GM12878 (cell line): ENCODE results near the gene S100A4. TPM values are rescaled to one million over a fixed set of nuclear protein-coding genes. Genes with fewer than 3 reads are reported as not detected.

Experiments used
- ATAC-seq: fragments of 200-7000 bp; cut with Tn5 transposase; 3 replicates; pipeline ENCODE4 v1.9.1; 2020; ENCODE audit warnings: mild to moderate bottlenecking, moderate library complexity
- BruUV-seq: library from RNA; stranded (reverse); fragments of 400-500 nt; replicated peaks from 2 replicates; lab custom pipeline; 2021; lab: Mats Ljungman, UMichigan
- CTCF ChIA-PET: fragments of 300-600 bp; sonication (Branson Sonifier 250); formaldehyde crosslinking; extraction: SDS; loops from one replicate; lab custom pipeline; 2021; ENCODE audit warnings: inconsistent platforms; lab: Yijun Ruan, JAX
- POLR2A ChIA-PET: fragments of 350-600 bp; formaldehyde crosslinking; extraction: SDS; loops from one replicate; lab custom pipeline; 2021; ENCODE audit warnings: inconsistent platforms; lab: Charles Lee
- RAD21 ChIA-PET: fragments of 300-600 bp; sonication (Branson Sonifier 250); formaldehyde crosslinking; loops from one replicate; lab custom pipeline; 2023; ENCODE audit warnings: antibody characterized with exemption; ENCODE audit not compliant: unreplicated experiment; lab: Charles Lee
- SMC1A ChIA-PET: fragments of 300-600 bp; sonication (Branson Sonifier 250); formaldehyde crosslinking; loops from one replicate; lab custom pipeline; 2023; ENCODE audit not compliant: unreplicated experiment, uncharacterized antibody; lab: Charles Lee
- DNase-seq: peaks from one replicate; pipeline ENCODE4 v3.0.0-alpha.2; 2011; ENCODE audit warnings: low read depth, low spot score
- FAIRE-seq: peaks from 3 replicates; lab custom pipeline; 2011; peaks lifted over from hg19 to GRCh38; lab: Jason Lieb, UNC
- H2AFZ ChIP-seq: 2 replicates; pipeline ENCODE4 v1.6.0; 2011; ENCODE audit warnings: low read depth, low read length, control low read depth; ENCODE audit not compliant: control insufficient read depth
- H3K27ac ChIP-seq: 2 replicates; pipeline ENCODE4 v1.5.1; 2011; ENCODE audit warnings: control low read depth; ENCODE audit not compliant: control insufficient read depth, insufficient read depth
- H3K27me3 ChIP-seq, 2 experiments: replicated peaks in 1 of 2; 2 replicates each; pipeline versions ENCODE4 v1.6.0 to v1.6.1; 2011; ENCODE audit warnings: low read length in 1 of 2; ENCODE audit not compliant: control insufficient read depth in 2 of 2, insufficient read depth in 2 of 2
- H3K36me3 ChIP-seq, 2 experiments: 2 replicates each; pipeline ENCODE4 v1.5.1; 2011; ENCODE audit warnings: low read length in 1 of 2; ENCODE audit not compliant: control insufficient read depth in 2 of 2, insufficient read depth in 2 of 2
- H3K4me1 ChIP-seq: 2 replicates; pipeline ENCODE4 v1.6.1; 2011; ENCODE audit warnings: mild to moderate bottlenecking, low read length, moderate library complexity, mixed read lengths; ENCODE audit not compliant: control insufficient read depth, insufficient read depth
- H3K4me2 ChIP-seq: 2 replicates; pipeline ENCODE4 v1.6.0; 2011; ENCODE audit warnings: control low read depth; ENCODE audit not compliant: control insufficient read depth, insufficient read depth
- H3K4me3 ChIP-seq: fragments of 200-600 bp; sonication (generic); 2 replicates; pipeline ENCODE4 v1.5.1; 2016
- H3K79me2 ChIP-seq: 2 replicates; pipeline ENCODE4 v1.6.0; 2011; ENCODE audit warnings: low read length; ENCODE audit not compliant: control insufficient read depth, insufficient read depth
- H3K9ac ChIP-seq: 2 replicates; pipeline ENCODE4 v1.8.0; 2011; ENCODE audit warnings: low read length, control low read depth, mixed read lengths; ENCODE audit not compliant: control insufficient read depth, insufficient read depth
- H3K9me3 ChIP-seq: replicated peaks from 3 replicates; pipeline ENCODE4 v1.5.1; 2011; ENCODE audit warnings: mild to moderate bottlenecking, low read length; ENCODE audit not compliant: control insufficient read depth, insufficient read depth
- H4K20me1 ChIP-seq: 2 replicates; pipeline ENCODE4 v1.6.0; 2011; ENCODE audit not compliant: control insufficient read depth, insufficient read depth
- BRCA1 ChIP-seq: IDR thresholded peaks from 2 replicates; pipeline ENCODE4 v1.6.1; 2011; ENCODE audit warnings: low read depth, low read length, improper control_type of control experiment
- EP300 ChIP-seq, 2 experiments: fragments of 150-350 bp in 1 of 2; IDR thresholded peaks; 2 replicates each; pipeline ENCODE4 v1.6.1; 2011 to 2012; ENCODE audit warnings: low read depth in 2 of 2, low read length in 2 of 2, borderline replicate concordance in 1 of 2, improper control_type of control experiment in 1 of 2, inconsistent platforms in 1 of 2; ENCODE audit not compliant: control insufficient read depth in 1 of 2
- FOXM1 ChIP-seq: IDR thresholded peaks from 2 replicates; pipeline ENCODE4 v1.6.1; 2012; ENCODE audit warnings: low read depth, mild to moderate bottlenecking, inconsistent platforms, low read length, moderate library complexity
- GATAD2B ChIP-seq: fragments of 450-650 bp; conservative IDR thresholded peaks from 2 replicates; pipeline ENCODE4 v1.6.1; 2017; ENCODE audit warnings: low read depth, mild to moderate bottlenecking, moderate library complexity
- HCFC1 ChIP-seq: fragments of 150-350 bp; IDR thresholded peaks from 2 replicates; pipeline ENCODE4 v1.6.1; 2014; ENCODE audit warnings: low read length
- HDAC6 ChIP-seq: fragments of 200-600 bp; sonication (generic); IDR thresholded peaks from one replicate; pipeline ENCODE4 v1.8.0; 2017; ENCODE audit warnings: antibody characterized with exemption; ENCODE audit not compliant: unreplicated experiment
- KDM1A ChIP-seq: fragments of 200-600 bp; sonication (generic); IDR thresholded peaks from 2 replicates; pipeline ENCODE4 v1.6.1; 2016; ENCODE audit warnings: borderline replicate concordance
- MTA2 ChIP-seq: fragments of 450-650 bp; IDR thresholded peaks from 2 replicates; pipeline ENCODE4 v1.6.1; 2016; ENCODE audit warnings: low read depth, mild to moderate bottlenecking, moderate library complexity
- NBN ChIP-seq: fragments of 450-650 bp; IDR thresholded peaks from 2 replicates; pipeline ENCODE4 v1.6.1; 2016
- RELA ChIP-seq: fragments of 450-650 bp; IDR thresholded peaks from 2 replicates; pipeline ENCODE4 v1.8.0; 2014; ENCODE audit warnings: borderline replicate concordance; ENCODE audit not compliant: partially characterized antibody
- SMAD5 ChIP-seq: IDR thresholded peaks from 2 replicates; pipeline ENCODE4 v1.6.1; 2016; ENCODE audit warnings: antibody characterized with exemption, low read depth
- YBX1 ChIP-seq: fragments of 450-650 bp; IDR thresholded peaks from 2 replicates; pipeline ENCODE4 v1.6.1; 2016; ENCODE audit warnings: antibody characterized with exemption
- ZNF384 ChIP-seq: IDR thresholded peaks from 2 replicates; pipeline ENCODE4 v1.6.1; 2012; ENCODE audit warnings: low read depth, mild to moderate bottlenecking, low read length, improper control_type of control experiment, borderline replicate concordance
- WGBS: methylation state at CpG from one replicate; pipeline ENCODE4 v1.1.6; 2016; ENCODE audit warnings: low lambda C conversion rate; ENCODE audit not compliant: insufficient replicate concordance, insufficient coverage; ENCODE audit errors: missing lambda C conversion rate; 5-methylcytosine and 5-hydroxymethylcytosine counted together
- in situ Hi-C: fragments of 300-500 bp; cut with MboI; formaldehyde crosslinking; loops from 9 replicates; pipeline ENCODE4 v1.14.3; 2018; ENCODE audit warnings: mixed read lengths
- intact Hi-C: fragments of 100-400 bp; cut with micrococcal nuclease; formaldehyde crosslinking; loops from one replicate; pipeline ENCODE4 v1.14.2; 2022; ENCODE audit not compliant: unreplicated experiment
- polyA plus RNA-seq, 11 experiments: library from polyadenylated mRNA; depleted of rRNA in 4 of 11; unstranded in 6 of 11; stranded (reverse) in 5 of 11; fragments of >200 nt; fragmentation: Nextera tagmentation in 4 of 11; fragmentation: Illumina TruSeq in 1 of 11; extraction: Ambion mirVana in 4 of 11; extraction: Trizol in 1 of 11; gene quantifications; 1 replicate in 1 of 11; 2 replicates in 10 of 11; pipeline versions ENCODE4 v1.2.1 to v1.2.3, GENCODE V29; 2011 to 2016; ENCODE audit warnings: inconsistent platforms in 2 of 11, missing spikeins in 2 of 11, low read depth in 1 of 11
- total RNA-seq, 4 experiments: library from RNA; depleted of rRNA in 3 of 4; stranded (reverse); fragments of >200 nt in 3 of 4; fragmentation: Illumina TruSeq in 1 of 4; extraction: Trizol in 1 of 4; gene quantifications; 2 replicates each; pipeline versions ENCODE4 v1.2.1 to v1.2.3, GENCODE V29; 2013 to 2021
- TF ChIP-seq, protein P1 (sequence below), 3 experiments: IDR thresholded peaks in 2 of 3; conservative IDR thresholded peaks in 1 of 3; 2 replicates each; pipeline ENCODE4 v1.5.1; 2011; ENCODE audit warnings: low read depth in 3 of 3, low read length in 3 of 3, mild to moderate bottlenecking in 3 of 3, control low read depth in 2 of 3, moderate library complexity in 2 of 3, inconsistent platforms in 1 of 3, mixed read lengths in 1 of 3; ENCODE audit not compliant: control insufficient read depth in 2 of 3, insufficient read depth in 1 of 3; ENCODE audit errors: extremely low read depth in 1 of 3

The S100A4 gene
- total and polyA plus RNA-seq, 10 of the 15 experiments (the other 5 are each of a cell fraction or from before 2014, with no cell fraction given), result 4.3 to 104 (median 27.3) TPM

DNA sequence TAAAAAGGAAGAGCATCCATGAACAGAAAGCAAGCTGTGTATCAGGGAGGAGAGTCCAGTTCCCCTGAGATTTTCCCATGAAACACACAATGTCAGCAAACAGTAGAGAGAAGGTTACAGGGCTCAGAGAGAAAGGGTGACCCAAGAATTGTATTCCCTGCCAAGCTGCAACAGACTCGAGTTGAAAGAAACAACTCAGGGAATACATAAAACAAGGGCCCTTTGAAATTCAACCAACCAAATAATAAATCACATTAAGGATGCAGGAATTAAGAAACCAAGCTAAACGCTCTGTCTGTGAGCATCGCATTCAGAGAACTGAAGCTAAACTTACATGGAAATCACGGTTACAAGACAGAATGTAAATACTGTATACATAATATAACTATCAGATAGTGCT is 47.1 kb upstream of the S100A4 start:
- intact Hi-C loops, result no loop called here
- in situ Hi-C loops, result no loop called here
- Histone ChIP-seq H3K36me3 (no peaks in the 10 kb centered on the region), H3K27me3 (no peaks in the 10 kb centered on the region), H3K79me2 (no peaks in the 10 kb centered on the region), H3K4me1 (peaks cover 7% of the 10 kb centered on the region), H3K9me3 (no peaks in the 10 kb centered on the region), H3K4me3 (no peak overlapping the region), H3K9ac (no peak overlapping the region), H3K27ac (no peak overlapping the region), H2AFZ (no peak overlapping the region), H3K4me2 (no peak overlapping the region), H4K20me1 (no peaks in the 10 kb centered on the region)
- 54% methylated on average over 4 of the region's 4 CpGs for WGBS
- BruUV-seq, result no TSS peak
- FAIRE-seq, result no peak
- ChIA-PET POLR2A (no interaction called here), CTCF (interaction anchor here (0.7 to 2.1 kb wide), 7 partner anchors 15 to 98 kb away, joined by 3 to 6 read pairs (median 3); partner anchors contain the start of genes S100A13 and S100A14), SMC1A (interaction anchor here (1.3 to 2.3 kb wide), 5 partner anchors 15 to 247 kb away, joined by 3 to 8 read pairs (median 3); partner anchors contain the start of genes CHTOP and S100A14), RAD21 (no interaction called here)
- TF ChIP-seq SMAD5, result no peak
- no peak for TF ChIP-seq MTA2
- TF ChIP-seq NBN, result no peak
- TF ChIP-seq HCFC1, result no peak
- TF ChIP-seq BRCA1, result no peak
- TF ChIP-seq KDM1A, result no peak
- TF ChIP-seq YBX1, result no peak
- TF ChIP-seq, protein P1, sequence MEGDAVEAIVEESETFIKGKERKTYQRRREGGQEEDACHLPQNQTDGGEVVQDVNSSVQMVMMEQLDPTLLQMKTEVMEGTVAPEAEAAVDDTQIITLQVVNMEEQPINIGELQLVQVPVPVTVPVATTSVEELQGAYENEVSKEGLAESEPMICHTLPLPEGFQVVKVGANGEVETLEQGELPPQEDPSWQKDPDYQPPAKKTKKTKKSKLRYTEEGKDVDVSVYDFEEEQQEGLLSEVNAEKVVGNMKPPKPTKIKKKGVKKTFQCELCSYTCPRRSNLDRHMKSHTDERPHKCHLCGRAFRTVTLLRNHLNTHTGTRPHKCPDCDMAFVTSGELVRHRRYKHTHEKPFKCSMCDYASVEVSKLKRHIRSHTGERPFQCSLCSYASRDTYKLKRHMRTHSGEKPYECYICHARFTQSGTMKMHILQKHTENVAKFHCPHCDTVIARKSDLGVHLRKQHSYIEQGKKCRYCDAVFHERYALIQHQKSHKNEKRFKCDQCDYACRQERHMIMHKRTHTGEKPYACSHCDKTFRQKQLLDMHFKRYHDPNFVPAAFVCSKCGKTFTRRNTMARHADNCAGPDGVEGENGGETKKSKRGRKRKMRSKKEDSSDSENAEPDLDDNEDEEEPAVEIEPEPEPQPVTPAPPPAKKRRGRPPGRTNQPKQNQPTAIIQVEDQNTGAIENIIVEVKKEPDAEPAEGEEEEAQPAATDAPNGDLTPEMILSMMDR (IDR thresholded peaks at IDR 0.05 in 2 of 3, conservative IDR thresholded peaks at IDR 0.05 in 1 of 3; ENCODE audit: control insufficient read depth in 2 of 3, extremely low read depth in 1 of 3, insufficient read depth in 1 of 3, low read depth in 3 of 3, low read length in 3 of 3), result no peak
- no peak for TF ChIP-seq GATAD2B
- no peak for TF ChIP-seq HDAC6
- no peak for TF ChIP-seq ZNF384
- no peak for TF ChIP-seq FOXM1
- TF ChIP-seq EP300 (IDR thresholded peaks at IDR 0.05; ENCODE audit: borderline replicate concordance in 1 of 2, control insufficient read depth in 1 of 2, low read depth in 2 of 2, low read length in 2 of 2), result no peak
- TF ChIP-seq RELA, result no peak
- no peak for ATAC-seq
- DNase-seq, result no peak
